HEK293T (cell line): ENCODE results near the gene PIP5K1B.

ENCODE experiments used
- ARNT ChIP-seq: fragments of 450-650 bp; IDR thresholded peaks from 2 replicates; pipeline ENCODE4 v1.6.1; 2017; ENCODE audit warnings: mild to moderate bottlenecking
- BHLHE40 ChIP-seq: fragments of 450-650 bp; IDR thresholded peaks from 2 replicates; pipeline ENCODE4 v1.6.1; 2016; ENCODE audit warnings: mild to moderate bottlenecking, moderate library complexity, borderline replicate concordance
- CTBP1 ChIP-seq: fragments of 450-650 bp; IDR thresholded peaks from 2 replicates; pipeline ENCODE4 v1.6.1; 2016; ENCODE audit warnings: borderline replicate concordance
- ELF4 ChIP-seq: fragments of 450-650 bp; IDR thresholded peaks from 2 replicates; pipeline ENCODE4 v1.6.1; 2017; ENCODE audit warnings: antibody characterized with exemption
- FOXA1 ChIP-seq: fragments of 450-650 bp; IDR thresholded peaks from 2 replicates; pipeline ENCODE4 v1.6.1; 2016; ENCODE audit warnings: mild to moderate bottlenecking
- FOXK2 ChIP-seq: fragments of 450-650 bp; IDR thresholded peaks from 2 replicates; pipeline ENCODE4 v1.6.1; 2016; ENCODE audit warnings: mild to moderate bottlenecking
- HDGF ChIP-seq: fragments of 450-650 bp; IDR thresholded peaks from 2 replicates; pipeline ENCODE4 v1.6.1; 2017; ENCODE audit warnings: antibody characterized with exemption, borderline replicate concordance
- NFRKB ChIP-seq: fragments of 450-650 bp; IDR thresholded peaks from 2 replicates; pipeline ENCODE4 v1.6.1; 2016; ENCODE audit warnings: mild to moderate bottlenecking, moderate library complexity
- SP1 ChIP-seq: fragments of 450-650 bp; IDR thresholded peaks from 2 replicates; pipeline ENCODE4 v1.6.1; 2017
- TARDBP ChIP-seq: fragments of 450-650 bp; IDR thresholded peaks from 2 replicates; pipeline ENCODE4 v1.6.1; 2016
- TF ChIP-seq, protein P1 (sequence below): fragments of 450-650 bp; IDR thresholded peaks from 2 replicates; pipeline ENCODE4 v1.6.1; 2016

DNA sequence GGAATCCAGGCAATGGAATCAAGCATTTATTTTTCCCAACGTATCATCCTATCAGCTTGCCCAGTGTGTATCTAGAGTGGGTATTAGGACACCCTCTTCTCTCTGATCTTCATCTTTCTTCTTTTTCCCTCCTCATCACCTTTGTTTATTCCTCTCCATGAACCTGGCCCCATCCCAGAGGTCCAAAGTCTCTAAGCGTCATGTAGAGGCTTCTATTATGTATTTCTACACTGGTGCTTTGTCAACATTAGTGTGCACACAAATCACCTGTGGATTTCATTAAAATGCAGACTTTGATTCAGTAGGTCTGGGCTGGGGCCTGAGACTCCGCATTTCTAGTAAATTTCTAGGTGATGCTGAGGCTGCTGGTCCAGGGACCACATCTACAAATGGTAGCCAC is 19.8 kb upstream of the PIP5K1B start:
- TF ChIP-seq ELF4 (no peak), CTBP1 (no peak), TARDBP (no peak), BHLHE40 (no peak), ARNT (no peak), SP1 (no peak), HDGF (no peak), NFRKB (no peak), FOXK2 (no peak), FOXA1 (no peak)
- TF ChIP-seq, protein P1, sequence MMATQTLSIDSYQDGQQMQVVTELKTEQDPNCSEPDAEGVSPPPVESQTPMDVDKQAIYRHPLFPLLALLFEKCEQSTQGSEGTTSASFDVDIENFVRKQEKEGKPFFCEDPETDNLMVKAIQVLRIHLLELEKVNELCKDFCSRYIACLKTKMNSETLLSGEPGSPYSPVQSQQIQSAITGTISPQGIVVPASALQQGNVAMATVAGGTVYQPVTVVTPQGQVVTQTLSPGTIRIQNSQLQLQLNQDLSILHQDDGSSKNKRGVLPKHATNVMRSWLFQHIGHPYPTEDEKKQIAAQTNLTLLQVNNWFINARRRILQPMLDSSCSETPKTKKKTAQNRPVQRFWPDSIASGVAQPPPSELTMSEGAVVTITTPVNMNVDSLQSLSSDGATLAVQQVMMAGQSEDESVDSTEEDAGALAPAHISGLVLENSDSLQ: no peak
